Ureter (tissue), 1 donor: ENCODE results near the gene SUCO. TPM values are rescaled to one million over a fixed set of nuclear protein-coding genes. Genes with fewer than 3 reads are reported as not detected.
"Not testable (repeated sequence)": the region's sequence is repeated elsewhere in the genome, so short reads cannot be mapped to it uniquely, and the experiment has no call there.

Experiments
- DNase-seq: peaks from one replicate; pipeline ENCODE4 v3.0.0-alpha.2; 2020; ENCODE audit warnings: low spot score
- total RNA-seq: library from RNA; stranded (reverse); gene quantifications from one replicate; pipeline ENCODE4 v1.2.4, GENCODE V29; 2023
- donor health status: DM: yes; HTN: yes; CAD: no.

The SUCO gene
- total RNA-seq, 1 donor from 2014 or later, result 62.4 TPM

DNA sequence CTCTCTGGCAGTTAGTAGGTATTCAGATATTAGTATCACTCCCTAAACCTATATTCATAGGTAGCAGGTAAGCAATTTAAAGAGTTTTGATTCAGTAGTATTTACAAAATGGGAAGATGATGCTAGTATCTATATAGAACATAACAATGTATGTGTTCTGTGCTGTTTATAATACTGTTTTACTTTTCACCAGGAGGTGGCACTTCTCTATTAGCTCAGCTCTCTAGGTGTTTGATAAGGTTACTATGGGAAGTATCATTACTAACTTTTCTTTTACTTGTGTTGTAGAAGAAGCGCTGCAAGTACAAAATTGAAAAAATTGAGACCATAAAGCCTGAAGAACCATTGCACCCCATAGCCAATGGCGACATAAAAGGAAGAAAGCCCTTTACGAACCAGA lies 76.6 kb downstream of the SUCO start:
- DNase-seq, result no peak

DNA sequence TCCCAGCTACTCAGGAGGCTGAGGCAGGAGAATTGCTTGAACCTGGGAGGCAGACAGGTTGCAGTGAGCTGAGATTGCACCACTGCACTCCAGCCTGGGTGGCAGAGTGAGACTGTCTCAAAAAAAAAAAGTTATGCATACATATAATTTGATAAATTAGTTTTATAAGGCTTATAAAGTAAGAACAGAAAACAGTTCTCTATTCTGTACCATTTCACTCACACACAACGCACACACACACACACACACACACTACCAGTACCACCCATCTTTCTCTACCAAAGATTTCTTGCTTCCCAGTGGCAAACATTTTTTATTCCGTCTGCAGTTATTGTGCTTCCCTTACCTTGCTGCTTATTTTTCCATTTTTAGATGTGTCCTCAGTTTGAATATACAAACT lies 79.5 kb downstream of the SUCO start:
- no peak for DNase-seq

DNA sequence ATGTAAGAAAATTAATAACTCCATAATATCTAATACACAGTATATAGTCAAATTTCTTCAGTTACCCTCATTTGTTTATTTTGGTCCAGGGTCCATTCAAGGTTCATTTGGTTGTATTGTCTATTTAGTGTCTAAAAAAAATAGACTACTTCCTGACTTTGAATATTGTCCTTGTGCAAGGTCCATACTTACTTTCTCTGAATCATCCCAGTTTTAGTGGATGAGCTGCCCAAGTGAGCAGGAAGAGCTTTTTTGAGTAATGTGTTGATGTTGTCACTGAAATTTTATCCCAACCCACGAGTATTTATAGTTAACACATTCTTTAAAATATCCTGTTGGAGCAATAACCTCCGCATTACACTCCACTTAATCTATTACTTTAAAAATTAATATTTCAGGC lies 80.3 kb downstream of the SUCO start:
- DNase-seq, result no peak

DNA sequence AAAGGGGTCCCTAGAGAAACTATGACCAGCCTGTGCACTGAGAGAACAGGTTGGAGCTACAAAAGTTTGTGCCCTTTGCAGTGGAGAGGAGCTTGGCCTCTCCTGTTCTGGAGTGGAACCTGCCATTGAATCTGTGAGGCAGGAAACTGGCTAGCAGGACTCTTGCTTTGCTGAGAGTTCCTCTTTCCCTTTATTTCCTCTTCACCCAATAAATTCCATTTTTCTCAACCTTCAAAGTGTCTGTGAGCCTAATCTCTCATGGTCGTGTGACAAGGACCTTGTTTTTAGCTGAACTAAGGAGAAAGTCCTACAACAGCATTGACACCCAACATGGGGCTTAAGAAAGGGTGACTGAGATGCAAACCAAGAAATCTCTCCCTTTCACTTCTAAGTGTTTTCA lies 83.2 kb downstream of the SUCO start:
- no peak for DNase-seq

DNA sequence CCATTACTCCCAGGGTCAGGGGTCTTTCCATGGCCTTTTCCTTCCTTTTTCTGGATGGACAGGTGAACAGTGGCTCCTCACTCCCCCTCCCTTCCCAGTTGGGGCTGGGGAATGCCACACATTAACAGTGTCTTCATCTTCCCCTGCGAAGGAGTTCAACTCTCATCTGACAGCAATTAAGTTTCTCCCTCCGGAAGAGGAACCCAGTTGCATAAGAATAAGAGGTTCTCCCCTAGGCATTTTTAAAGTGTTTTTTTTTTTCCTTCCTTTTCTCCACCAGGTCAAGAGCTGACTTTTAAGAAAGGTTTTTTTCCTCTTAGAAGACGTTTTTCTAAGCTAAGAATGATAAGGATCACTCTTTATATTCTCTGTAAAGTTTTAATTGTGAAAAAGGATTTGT lies 83.7 kb downstream of the SUCO start:
- no peak for DNase-seq

DNA sequence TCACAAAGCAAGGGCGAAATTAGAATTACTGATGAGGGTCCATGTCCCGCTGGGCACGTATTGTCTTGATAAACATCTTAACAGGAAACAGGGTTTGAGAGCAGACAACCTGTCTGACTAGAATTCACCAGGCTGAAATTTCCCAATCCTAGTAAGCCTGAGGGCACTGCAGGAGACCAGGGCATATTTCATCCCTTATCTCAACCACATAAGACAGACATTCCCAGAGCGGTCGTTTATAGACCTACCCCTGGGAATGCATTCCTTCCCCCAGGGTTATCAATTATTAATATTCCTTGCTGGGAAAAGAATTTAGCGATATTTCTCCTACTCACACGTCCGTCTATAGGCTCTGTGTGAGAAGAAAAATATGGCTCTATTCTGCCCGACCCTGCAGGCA lies 87.7 kb downstream of the SUCO start:
- not testable (repeated sequence) for DNase-seq

DNA sequence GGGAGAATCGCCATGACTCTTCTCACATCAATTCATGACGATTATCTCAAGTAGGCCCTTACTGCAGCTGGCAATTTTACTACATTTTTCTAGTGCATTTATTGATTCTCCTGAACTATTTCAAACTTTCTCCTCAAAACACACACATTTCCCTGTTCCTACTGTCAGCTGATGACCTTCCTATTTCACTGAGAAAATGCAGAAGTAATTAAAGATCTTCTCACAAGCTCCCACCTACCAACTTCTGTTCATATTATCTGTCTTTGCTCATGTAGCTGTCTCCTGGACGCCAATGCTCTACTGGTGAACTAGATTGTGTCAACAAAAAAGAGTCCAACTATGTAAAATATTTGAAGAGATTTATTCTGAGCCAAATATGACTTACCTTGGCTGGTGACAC lies 89.6 kb downstream of the SUCO start:
- DNase-seq, result no peak

DNA sequence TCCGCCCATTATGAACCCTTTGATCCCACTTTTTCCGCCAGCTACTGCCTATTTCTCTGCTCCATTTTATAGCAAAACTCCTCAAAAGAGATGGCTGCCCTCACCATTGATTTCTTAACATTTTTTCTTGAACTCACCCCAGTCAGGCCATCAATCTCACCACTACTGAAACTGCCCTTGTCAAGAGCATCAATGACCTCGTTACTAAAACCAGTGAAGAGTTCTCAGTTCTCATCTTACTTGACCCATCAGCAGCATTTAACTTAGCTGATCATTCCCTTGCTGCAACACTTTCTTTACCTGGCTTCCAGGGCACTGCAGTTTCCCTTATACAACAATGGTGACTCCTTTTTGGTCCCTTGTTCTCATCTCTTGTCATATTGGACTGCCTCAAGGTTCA lies 90.8 kb downstream of the SUCO start:
- no peak for DNase-seq

DNA sequence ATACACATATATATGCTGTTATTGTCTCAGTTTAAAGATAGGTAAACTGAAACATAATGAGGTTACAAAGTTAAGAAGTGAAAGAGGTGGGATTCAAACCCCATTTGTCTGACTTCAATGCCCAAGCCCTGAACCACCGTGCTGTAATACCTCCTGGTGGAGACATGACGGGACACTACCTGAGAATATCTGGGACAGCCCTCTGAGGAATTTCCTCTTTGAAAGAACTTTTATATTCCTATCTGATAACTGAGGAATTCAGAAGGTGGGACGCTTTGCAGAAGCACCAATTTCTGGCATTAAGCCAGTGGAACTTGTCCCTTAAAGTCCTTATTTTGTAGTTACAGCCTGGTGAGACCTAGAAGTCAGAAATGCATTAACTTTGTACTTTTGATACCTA lies 93.9 kb downstream of the SUCO start:
- DNase-seq, result no peak

DNA sequence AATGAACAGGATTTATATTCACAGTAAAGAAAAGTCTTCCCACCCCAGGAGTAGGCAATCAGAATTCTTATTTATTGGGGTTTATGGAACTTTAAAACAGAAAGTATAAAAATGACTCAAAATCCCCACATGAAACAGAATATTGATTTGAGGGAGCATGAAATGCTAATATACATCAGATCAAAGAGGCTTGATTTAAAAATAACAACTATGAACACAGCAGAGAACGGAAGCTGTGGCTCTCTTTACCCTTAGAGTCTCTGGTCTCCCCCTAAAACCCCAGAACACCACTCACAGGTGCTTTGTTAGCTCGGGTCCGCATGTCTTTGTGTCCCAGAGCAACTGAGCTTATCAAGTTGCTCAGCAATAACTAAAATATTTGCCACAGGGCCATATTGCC lies 94.8 kb downstream of the SUCO start:
- no peak for DNase-seq

DNA sequence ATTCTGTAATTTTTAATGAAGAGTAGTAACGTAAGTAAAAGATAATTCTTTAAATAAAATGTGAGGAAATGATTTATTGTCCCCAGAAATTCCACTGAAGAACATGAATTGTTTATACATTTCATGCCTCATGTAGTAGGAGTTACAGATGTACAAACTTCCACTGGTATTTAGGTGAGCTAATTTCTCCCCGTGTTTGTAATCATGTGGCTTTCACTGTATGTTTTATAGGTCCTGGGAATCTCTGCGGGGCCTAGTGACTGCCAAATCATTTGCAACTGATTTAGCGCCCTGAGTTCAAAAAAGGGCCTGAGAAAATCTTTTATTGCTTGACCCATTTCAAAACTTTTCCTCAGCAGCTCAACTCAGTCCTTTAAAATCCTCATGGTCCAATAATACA lies 95.5 kb downstream of the SUCO start:
- DNase-seq, result no peak

DNA sequence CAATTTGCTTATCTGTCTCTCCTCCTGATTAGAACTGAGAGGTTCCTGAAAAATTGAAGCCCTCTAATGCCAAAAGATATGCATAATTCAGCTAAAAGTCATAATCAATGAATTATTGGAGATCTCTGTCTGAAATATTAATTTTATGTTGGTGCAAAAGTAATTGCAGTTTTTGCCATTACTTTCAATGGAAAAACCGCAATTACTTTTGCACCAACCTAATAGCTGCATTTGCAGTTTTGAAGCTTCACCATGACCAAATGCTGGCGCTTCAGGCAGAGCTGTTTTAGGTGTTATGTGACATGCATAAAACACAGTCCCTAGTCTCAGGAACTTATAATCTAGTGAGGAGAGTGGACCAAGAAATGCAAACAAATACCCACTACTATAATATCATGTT lies 96.2 kb downstream of the SUCO start:
- DNase-seq, result no peak

DNA sequence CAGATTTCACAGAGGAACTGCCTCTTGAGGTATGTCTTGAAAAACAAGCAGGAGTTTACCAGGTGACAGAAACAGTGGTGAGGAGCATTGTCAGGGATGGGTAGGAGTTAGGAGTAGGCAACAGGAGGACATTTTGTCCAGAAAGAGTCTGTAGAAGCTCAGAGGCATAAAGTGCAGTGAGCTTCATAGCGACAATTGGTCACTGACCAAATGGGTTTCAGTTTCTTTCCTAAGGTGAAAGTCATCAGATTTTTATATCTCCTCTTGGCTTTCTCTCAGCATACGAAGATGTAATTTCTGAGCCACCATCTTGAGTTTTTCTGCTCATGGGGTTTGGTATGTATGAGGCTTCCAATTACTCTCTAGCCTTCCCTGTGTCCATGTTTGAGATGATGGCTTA lies 96.7 kb downstream of the SUCO start:
- DNase-seq, result no peak

DNA sequence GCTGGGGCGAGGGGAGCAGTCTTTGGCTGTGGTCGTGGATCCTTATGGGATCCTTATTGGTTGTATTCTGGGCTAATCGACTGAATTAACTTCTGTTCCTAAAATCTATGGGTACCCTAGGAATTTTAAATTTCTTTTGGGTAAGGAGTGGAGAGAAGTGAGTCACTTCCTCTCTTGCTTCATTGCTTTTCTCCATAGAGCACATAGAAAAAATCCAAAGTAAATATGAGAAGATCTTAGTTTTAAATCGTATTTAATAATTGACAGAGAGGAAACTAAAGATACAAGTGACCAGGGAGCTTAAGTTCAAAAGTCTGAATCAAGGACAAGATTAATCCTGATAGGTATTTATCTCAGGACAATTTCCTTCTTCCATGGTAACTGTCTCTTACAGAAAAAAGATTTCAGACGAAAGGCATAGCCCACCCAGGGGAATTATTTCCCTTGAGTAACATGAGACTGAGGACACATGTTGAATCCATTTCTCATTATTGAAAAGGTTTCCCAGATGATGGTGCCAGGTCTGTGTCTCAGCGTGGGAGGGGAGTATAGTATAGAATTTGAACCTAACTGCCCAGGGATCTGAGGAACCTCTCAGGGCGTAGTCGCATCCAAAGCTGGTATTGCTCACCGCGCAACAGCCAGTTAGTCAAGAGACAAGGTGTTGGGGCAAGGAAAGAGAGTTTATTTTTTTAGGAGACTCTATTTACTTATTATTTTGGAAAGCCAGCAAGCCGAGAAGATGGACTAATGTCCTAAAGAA lies 97.3 kb downstream of the SUCO start:
- DNase-seq, result no peak

DNA sequence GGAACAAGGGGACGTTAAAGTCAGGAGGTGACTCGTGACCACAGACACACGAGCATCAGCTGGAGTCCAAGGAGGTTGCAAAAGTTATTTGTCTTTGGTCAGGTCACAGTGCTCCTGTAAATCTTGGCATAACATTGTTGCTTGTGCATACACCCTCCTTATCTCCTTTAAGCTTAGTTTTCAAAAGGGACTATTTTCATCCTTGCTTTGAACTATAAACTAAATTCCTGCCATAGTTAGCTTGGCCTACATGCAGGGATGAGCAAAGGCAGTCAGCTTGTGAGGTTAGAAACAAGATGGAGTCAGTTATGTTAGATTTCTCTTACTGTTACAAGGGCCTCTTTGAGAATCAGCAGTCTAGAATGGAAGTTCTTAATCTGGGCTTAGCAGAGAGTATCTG lies 97.9 kb downstream of the SUCO start:
- DNase-seq, result no peak

DNA sequence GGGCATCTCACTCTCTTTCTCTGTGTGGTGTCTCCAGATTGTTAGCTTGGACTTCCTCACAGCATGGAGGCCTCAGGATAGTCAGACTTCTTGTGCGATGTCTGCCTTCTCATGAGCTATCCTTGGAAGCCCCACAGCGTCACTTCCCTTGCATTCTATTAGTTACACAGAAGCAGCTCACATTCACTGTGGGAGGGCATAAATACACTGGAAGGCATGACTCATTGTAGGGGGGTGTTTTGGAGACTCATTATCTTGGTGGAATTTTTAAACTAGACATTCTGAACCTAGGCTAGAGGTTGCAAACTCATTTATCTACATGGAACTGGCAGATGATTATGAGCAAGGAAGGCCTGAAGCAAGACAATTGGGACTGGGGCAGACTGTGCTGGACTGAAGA lies 104.6 kb downstream of the SUCO start:
- DNase-seq, result no peak

DNA sequence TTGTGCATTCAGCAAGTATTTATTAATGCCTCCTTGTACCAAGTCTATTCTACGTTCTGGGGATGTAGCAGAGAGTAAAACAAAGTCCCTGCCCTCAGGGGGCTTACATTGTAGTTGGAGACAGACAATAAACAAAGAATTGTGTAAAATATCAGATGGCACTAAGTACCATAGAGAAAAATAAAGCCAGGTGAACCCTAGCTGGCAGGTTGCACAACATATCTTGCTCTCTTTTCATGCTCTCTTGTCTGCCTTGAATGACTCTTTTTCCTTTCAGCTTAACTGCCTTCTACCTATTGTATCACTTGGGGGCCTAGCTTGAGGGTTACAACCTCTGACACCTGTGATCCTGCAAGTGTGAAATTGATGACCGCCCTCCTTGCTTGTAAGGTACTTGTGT lies 105.3 kb downstream of the SUCO start:
- no peak for DNase-seq

DNA sequence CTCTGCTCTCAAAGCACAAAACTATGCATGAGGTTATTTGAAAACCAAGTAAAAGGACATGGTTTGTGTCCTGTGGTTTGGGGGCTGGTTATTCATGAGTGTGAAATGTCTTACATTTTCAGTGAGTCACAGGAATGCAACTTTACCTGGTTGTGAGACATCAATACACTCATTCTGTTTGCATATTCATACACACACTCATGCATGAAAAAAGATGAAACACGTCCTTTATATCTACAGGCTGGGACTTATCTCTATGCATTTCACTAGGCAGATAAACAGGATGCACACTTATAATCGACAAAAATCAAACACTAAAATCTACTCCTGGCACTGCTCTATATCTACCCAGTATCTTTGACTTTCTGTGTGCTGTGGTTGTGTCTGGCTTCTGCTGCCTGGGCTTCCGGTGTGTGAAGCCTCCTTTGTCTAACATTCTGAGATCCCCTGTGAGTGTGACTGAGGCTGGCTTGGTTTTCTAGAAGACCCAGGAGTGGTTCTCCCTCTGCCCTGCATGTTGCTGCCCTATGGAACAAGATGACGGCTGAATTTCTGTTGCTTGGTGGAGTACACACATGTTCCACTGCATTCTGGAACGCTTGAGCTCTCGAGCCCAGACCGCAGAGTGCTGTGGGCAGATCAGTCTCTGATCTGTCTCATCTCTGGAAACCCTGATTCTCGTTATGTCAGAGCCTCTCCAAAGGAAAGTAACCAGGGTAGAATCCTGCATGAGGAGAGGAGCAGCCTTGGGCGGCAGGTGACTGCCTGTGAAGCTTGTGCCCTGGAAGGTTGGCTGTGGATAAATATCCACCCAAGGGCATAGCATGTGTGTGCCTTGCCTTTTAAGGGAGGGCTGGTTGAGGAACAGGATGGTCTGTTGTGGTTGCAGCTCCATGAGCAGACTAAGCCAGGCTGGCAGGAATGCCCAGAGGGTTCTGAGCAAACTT lies 106.2 kb downstream of the SUCO start:
- no peak for DNase-seq

DNA sequence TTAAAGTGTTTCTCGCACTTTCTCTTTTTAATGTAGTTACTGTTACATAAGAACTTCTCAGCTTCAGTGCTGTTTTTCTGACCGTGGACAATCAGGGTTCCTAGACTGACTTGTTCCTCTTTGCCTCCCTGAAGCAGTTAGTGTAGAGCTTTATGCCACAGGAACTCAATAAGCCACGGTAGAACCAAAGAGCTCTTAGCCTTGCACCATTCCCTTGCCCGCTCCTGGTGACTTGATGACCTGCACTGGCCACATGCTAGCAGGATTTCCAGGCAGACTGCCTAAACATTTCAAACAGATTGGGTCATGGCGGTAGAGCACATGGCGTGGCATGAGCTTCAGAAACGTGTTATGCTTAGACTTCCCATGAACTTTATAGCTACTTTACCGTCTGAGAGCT lies 107.2 kb downstream of the SUCO start:
- DNase-seq, result no peak

DNA sequence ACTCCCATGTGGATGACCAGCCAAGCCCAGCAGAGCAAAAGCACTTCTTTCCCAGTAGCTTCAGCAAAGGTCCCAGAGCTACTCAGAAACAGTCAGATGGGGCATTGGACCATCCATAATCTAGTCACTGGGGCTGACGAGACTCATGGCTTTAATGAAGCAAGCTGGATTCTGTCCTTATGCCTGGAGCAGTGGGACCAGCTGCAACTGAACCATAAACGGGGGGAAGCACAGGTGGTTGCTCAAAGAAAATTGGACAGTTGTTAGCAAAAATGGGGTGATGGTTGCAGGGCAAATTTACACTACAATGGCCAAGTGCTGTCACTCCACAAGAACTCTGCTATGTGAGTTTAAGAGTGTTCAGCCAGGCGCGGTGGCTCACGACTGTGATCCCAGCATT lies 108.5 kb downstream of the SUCO start:
- DNase-seq, result no peak

DNA sequence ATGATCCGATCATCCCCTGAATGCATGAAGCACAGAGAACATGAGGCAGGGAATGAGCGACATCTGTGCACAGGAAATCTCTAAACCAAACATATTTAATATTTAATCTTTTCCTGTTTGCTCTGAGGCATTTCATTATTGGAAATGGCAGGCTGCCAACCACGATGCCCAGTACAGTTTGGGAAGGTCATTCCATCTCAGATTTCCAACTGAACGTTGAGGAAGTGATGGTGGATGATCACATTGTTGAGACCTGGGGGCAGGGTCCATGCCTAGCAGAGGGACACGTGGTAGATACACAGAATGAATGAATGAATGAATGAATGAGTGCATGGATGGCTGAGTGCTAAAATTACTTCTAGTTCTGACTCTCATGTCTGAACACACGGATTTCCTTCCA lies 110.0 kb downstream of the SUCO start:
- DNase-seq, result no peak

DNA sequence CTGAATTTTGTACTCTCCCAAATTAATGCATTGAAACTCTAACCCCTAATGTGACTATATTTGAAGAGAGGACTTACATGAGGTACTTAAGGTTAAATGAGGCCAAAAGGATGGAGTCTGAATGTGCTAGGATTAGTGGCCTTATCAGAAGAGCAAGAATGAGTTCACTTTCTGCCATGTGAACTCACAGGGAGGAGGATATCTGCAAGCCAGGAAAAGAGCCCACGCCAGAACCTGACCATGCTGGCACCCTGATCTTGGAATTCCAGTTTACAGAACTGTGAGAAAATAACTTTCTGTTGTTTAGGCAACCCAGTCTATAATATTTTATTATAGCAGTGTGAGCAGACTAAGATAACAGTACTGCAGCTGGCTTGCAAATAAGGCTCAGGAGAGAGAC lies 113.7 kb downstream of the SUCO start:
- DNase-seq, result no peak

DNA sequence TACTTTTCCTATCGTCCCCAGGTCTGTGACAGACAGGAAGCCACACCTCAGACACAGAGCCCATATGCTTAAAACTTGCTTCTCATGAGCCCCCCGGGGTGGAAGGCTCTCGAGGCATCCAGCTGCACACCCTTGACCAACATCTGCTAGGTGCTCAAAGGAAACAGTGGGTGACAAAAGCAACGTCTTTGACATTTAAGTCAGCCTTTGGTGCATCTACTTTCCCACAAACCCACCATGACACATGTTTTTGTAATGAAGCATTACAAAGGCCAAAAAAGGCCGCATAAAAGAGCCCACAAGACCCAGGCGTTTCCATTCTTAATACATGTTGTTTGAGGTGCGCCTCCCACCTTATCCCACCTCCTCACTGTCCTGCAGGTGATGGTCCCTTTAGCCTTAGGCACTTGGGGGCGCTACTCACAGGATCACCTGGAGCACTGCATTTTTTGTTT lies 114.2 kb downstream of the SUCO start:
- DNase-seq, result no peak
